Progenitor cell of endocrine pancreas (in vitro differentiated cells): Measurements from ENCODE around the gene GNAS. TPM values are rescaled to one million over a fixed set of nuclear protein-coding genes. Genes with fewer than 3 reads are reported as not detected.

Experiments
- DNase-seq: peaks from one replicate; pipeline ENCODE4 v3.0.0; 2021; ENCODE audit warnings: low spot score; ENCODE audit not compliant: unreplicated experiment
- H3K27ac Mint-ChIP-seq: 2 replicates; pipeline ENCODE4 v1.8.0; 2021; ENCODE audit warnings: mild to moderate bottlenecking, moderate library complexity, mixed read lengths
- H3K27me3 Mint-ChIP-seq: 2 replicates; pipeline ENCODE4 v1.8.0; 2021; ENCODE audit warnings: mixed read lengths
- H3K36me3 Mint-ChIP-seq: 2 replicates; pipeline ENCODE4 v1.8.0; 2022; ENCODE audit warnings: mixed read lengths; ENCODE audit not compliant: insufficient read depth
- H3K4me1 Mint-ChIP-seq: 2 replicates; pipeline ENCODE4 v1.8.0; 2021; ENCODE audit warnings: low read depth, mixed read lengths
- H3K4me3 Mint-ChIP-seq: 2 replicates; pipeline ENCODE4 v1.8.0; 2021; ENCODE audit warnings: low read depth, mild to moderate bottlenecking, moderate library complexity, mixed read lengths
- H3K9me3 Mint-ChIP-seq: 2 replicates; pipeline ENCODE4 v1.8.0; 2021; ENCODE audit warnings: low read depth, mixed read lengths
- total RNA-seq: library from RNA; stranded (reverse); gene quantifications from 2 replicates; pipeline ENCODE4 v1.2.1, GENCODE V29; 2021
- TF ChIP-seq, protein P1 (sequence below): fragments of 200-600 bp; sonication (generic); IDR thresholded peaks from one replicate; pipeline ENCODE4 v1.5.0; 2021; ENCODE audit warnings: antibody characterized with exemption, mild to moderate bottlenecking; ENCODE audit not compliant: unreplicated experiment

GNAS gene
- total RNA-seq, 1 donor from 2014 or later = 1,570 TPM

DNA sequence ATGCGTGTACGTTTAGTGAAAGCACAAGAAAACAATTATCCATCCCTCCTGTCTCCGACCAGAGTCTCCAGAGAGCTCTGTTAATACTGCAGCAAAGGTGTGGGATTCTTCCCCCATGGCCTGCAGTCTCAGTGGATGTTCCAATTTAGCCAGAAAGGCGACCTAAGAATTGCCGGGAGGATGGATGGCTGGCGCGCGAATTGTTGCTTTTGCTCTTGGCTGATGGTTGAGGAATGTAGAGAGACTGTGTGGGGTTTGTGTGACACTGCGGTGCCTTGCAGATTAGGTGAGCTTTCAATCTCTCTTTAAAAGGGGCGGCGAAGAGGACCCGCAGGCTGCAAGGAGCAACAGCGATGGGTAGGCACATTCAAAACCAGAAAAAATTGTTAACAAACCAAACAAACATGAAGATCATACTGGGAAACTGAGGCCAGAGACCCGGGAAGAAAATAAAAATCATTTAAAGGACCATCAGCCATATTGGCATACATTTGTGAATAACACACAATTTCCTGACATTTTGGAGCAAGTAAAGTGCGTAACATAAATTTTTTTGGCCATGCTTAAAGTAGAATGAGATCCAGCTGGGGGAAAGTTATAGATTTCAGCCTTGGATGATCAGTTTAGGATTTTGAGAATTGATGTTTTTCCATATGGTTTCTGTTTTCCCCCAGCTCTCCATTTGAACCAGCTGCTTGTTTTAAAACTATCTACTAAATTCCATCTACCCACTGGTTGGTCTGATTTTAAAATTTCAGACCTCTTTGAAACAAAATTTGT, 46.3 kb downstream of the GNAS start:
- Mint-ChIP-seq H3K27me3 (no peaks in the 10 kb centered on the region), H3K27ac (peak overlapping the region; percentile 50), H3K4me3 (no peak overlapping the region), H3K36me3 (peaks cover 32% of the 10 kb centered on the region), H3K4me1 (peaks cover 61% of the 10 kb centered on the region), H3K9me3 (no peaks in the 10 kb centered on the region)
- DNase-seq = no peak
- TF ChIP-seq, protein P1, sequence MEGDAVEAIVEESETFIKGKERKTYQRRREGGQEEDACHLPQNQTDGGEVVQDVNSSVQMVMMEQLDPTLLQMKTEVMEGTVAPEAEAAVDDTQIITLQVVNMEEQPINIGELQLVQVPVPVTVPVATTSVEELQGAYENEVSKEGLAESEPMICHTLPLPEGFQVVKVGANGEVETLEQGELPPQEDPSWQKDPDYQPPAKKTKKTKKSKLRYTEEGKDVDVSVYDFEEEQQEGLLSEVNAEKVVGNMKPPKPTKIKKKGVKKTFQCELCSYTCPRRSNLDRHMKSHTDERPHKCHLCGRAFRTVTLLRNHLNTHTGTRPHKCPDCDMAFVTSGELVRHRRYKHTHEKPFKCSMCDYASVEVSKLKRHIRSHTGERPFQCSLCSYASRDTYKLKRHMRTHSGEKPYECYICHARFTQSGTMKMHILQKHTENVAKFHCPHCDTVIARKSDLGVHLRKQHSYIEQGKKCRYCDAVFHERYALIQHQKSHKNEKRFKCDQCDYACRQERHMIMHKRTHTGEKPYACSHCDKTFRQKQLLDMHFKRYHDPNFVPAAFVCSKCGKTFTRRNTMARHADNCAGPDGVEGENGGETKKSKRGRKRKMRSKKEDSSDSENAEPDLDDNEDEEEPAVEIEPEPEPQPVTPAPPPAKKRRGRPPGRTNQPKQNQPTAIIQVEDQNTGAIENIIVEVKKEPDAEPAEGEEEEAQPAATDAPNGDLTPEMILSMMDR = no peak

DNA sequence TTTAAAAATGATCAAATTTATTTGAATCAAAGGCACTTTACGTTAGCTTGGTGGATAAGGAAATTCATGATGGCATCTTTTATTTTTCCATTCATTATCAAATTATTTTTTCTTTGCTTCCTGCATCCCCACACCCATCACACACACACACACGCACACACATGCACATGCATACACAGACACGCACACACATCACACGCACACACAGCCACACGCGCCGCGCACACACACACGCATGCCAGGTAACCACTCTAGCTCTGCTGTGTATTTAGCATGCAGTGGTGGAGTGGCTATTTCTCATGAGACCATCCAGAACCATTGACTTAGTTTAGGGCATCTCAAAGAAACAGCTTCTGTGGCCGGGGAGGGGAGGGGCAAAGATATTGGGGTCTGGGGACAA, 47.0 kb downstream of the GNAS start:
- DNase-seq = no peak
- TF ChIP-seq, protein P1 = no peak
- no peak overlapping the region for H3K4me3 Mint-ChIP-seq
- H3K27me3 Mint-ChIP-seq = no peaks in the 10 kb centered on the region
- no peaks in the 10 kb centered on the region for H3K9me3 Mint-ChIP-seq
- H3K27ac Mint-ChIP-seq = peak overlapping the region; percentile 77
- H3K4me1 Mint-ChIP-seq = peaks cover 56% of the 10 kb centered on the region
- H3K36me3 Mint-ChIP-seq = peaks cover 32% of the 10 kb centered on the region

DNA sequence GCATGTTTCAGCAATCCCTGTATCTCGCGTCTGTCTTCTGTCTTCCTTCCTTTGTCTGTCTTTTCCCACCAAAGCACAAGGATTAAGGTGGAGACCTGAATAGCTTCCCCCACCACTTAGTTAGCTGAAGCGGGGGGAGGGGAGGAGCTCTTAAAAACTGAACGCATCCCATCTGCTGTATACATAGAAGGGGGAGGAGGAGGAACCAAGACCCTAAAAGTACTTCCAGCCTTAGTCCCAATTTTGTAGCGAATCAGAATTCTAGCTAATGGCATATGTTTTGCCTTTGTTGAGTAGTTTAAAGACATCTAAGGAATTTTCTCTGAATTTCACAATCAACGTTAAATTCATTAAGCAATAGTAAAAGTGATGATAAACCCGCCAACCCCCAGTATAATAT, 47.9 kb downstream of the GNAS start:
- Mint-ChIP-seq H3K27ac (peak overlapping the region; percentile 89), H3K36me3 (peaks cover 39% of the 10 kb centered on the region), H3K27me3 (no peaks in the 10 kb centered on the region), H3K4me1 (peaks cover 49% of the 10 kb centered on the region), H3K4me3 (no peak overlapping the region), H3K9me3 (no peaks in the 10 kb centered on the region)
- TF ChIP-seq, protein P1 = no peak
- DNase-seq = no peak

DNA sequence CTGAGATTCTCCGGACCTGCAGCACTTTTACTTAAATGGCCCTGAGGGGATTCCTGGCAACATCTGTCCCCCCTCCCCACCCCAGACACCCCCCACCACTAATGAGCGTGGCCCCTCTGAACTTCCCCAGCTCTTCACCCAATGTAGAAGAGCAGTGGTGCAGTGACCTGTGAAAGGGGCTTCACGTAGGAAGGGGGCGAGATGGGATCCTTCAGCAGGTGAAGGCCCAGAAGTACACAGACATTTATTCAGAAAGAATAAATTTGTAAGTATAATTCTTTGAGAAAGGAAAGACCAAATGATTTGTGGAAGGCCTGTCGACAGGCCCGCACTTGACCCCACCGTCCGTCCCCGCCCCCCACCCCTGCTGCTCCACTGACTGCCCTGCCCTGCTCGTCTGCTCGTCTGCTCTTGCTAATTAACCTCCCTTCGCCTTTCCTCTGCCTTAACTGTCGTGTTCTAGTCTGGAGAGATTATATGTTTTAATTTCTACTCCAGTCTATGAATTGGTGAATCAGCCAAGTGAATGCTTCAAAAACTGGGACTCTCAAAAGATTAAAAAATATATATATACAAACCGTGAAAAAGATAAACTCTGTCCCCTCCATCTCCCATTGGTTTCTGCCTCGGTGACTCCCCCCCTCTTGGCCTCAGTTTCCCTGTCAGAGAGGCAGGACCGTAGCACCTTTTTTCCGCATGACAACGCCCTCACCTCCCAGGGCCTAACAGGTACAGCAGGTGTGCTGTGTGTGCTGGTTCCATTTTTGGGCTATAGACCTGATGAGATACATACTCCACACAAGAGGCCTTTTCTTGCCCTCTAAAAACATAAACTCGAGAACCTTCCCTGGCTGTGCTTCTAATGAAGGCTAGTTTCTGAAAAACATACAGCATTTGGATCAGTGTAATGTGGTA, 49.2 kb downstream of the GNAS start:
- no peak for DNase-seq
- no peaks in the 10 kb centered on the region for H3K27me3 Mint-ChIP-seq
- peak overlapping the region; percentile 87 for H3K27ac Mint-ChIP-seq
- H3K36me3 Mint-ChIP-seq = peaks cover 42% of the 10 kb centered on the region
- no peaks in the 10 kb centered on the region for H3K9me3 Mint-ChIP-seq
- H3K4me3 Mint-ChIP-seq = no peak overlapping the region
- TF ChIP-seq, protein P1 = no peak
- H3K4me1 Mint-ChIP-seq = peaks cover 43% of the 10 kb centered on the region

DNA sequence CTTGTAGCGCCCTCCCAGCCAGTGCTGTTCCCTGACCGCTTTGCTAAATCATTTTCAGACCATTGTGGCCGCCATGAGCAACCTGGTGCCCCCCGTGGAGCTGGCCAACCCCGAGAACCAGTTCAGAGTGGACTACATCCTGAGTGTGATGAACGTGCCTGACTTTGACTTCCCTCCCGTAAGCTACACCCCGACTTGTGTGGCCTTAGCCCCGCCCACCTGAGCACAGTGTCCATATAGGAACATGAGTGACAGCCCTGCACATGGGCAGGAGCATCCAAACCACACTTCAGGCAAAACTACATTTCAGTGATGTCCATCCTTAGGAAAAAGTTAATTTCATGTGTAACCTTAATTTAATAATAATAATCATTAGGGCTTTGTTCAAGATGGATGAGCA, 51.1 kb downstream of the GNAS start:
- Mint-ChIP-seq H3K4me1 (peaks cover 47% of the 10 kb centered on the region), H3K27ac (peak overlapping the region; percentile 57), H3K27me3 (no peaks in the 10 kb centered on the region), H3K4me3 (no peak overlapping the region), H3K36me3 (peaks cover 46% of the 10 kb centered on the region), H3K9me3 (no peaks in the 10 kb centered on the region)
- DNase-seq = no peak
- TF ChIP-seq, protein P1 = no peak
